SHP77 (cell line): ENCODE data around the gene GLT1D1.
"Not testable (repeated sequence)": the region's sequence is repeated elsewhere in the genome, so short reads cannot be mapped to it uniquely, and the experiment has no call there.

Source experiments
- DNase-seq, 2 experiments: peaks; one replicate each; lab custom pipeline; 2025; lab: John Stamatoyannopoulos, UW

The GLT1D1 gene

GRCh38 chr12:128852885-128853599 is at the start of gene GLT1D1:
GLT1D1 (plus strand) TSS chr12:128853478; CDS start chr12:128853582, 104 bp downstream.
- no peak for DNase-seq

- no peak for DNase-seq
Measured at GRCh38 chr12:128803788-128804187, 49.5 kb upstream of the GLT1D1 start.

- no peak for DNase-seq
Measured at GRCh38 chr12:128804762-128805161, 48.5 kb upstream of the GLT1D1 start.

- DNase-seq, result not testable (repeated sequence)
Measured at GRCh38 chr12:128805406-128805805, 47.9 kb upstream of the GLT1D1 start.

GRCh38 chr12:128806573-128806972 is 46.7 kb upstream of the GLT1D1 start:
- DNase-seq, result no peak

- DNase-seq, result no peak
Measured at GRCh38 chr12:128807161-128807724, 46.0 kb upstream of the GLT1D1 start.

GRCh38 chr12:128808651-128809050 is 44.6 kb upstream of the GLT1D1 start:
- DNase-seq, result no peak

- no peak for DNase-seq
Measured at GRCh38 chr12:128810182-128811127, 42.8 kb upstream of the GLT1D1 start.

- DNase-seq, result no peak
Measured at GRCh38 chr12:128811806-128812205, 41.5 kb upstream of the GLT1D1 start.

GRCh38 chr12:128813392-128813791 is 39.9 kb upstream of the GLT1D1 start:
- DNase-seq, result no peak

GRCh38 chr12:128813883-128814282 is 39.4 kb upstream of the GLT1D1 start:
- no peak for DNase-seq

GRCh38 chr12:128814411-128815261 is 38.6 kb upstream of the GLT1D1 start:
- DNase-seq, result no peak

GRCh38 chr12:128815779-128816642 is 37.3 kb upstream of the GLT1D1 start:
- DNase-seq, result no peak

- no peak for DNase-seq
Measured at GRCh38 chr12:128816643-128816920, 36.7 kb upstream of the GLT1D1 start.

- peak in 1 of 2 experiments; percentile 60 for DNase-seq
Measured at GRCh38 chr12:128817111-128818015, 35.9 kb upstream of the GLT1D1 start.

GRCh38 chr12:128818065-128819022 is 34.9 kb upstream of the GLT1D1 start:
- DNase-seq, result no peak

- DNase-seq, result no peak
Measured at GRCh38 chr12:128819293-128820144, 33.8 kb upstream of the GLT1D1 start.

GRCh38 chr12:128820253-128820652 is 33.0 kb upstream of the GLT1D1 start:
- DNase-seq, result no peak
